Measurements from ENCODE around the gene NAV3. TPM values are rescaled to one million over a fixed set of nuclear protein-coding genes. Genes with fewer than 3 reads are reported as not detected.

Gene NAV3
- total and polyA plus RNA-seq, 4 donors: 0.25 to 40.3 (median 3.9) TPM

- Histone ChIP-seq H3K27ac (ENCODE audit: low read depth in 1 of 2, low read length in 2 of 2) (no peak overlapping the region), H3K36me3 (ENCODE audit: control insufficient read depth in 1 of 2, insufficient read depth in 2 of 2, low read length in 1 of 2) (no peaks in the 10 kb centered on the region), H3K4me3 (ENCODE audit: low read length in 2 of 2) (no peak overlapping the region), H3K4me1 (ENCODE audit: control insufficient read depth in 1 of 2, insufficient read depth in 2 of 2, low read length in 2 of 2) (no peaks in the 10 kb centered on the region), H3K27me3 (ENCODE audit: control insufficient read depth in 1 of 2, insufficient read depth in 2 of 2, low read length in 1 of 2) (no peaks in the 10 kb centered on the region), H3K9me3 (ENCODE audit: control insufficient read depth, low read length) (no peaks in the 10 kb centered on the region)
- ATAC-seq (ENCODE audit: low FRiP score) (no peak), DNase-seq (no peak)
- intact Hi-C loops (cut with DNase I): no loop called here
- WGBS, 2 donors: 97 to 98% methylated on average over 7 of the region's 7 CpGs
Measured at GRCh38 chr12:78260976-78261375, 430.3 kb downstream of the NAV3 start.

DNA sequence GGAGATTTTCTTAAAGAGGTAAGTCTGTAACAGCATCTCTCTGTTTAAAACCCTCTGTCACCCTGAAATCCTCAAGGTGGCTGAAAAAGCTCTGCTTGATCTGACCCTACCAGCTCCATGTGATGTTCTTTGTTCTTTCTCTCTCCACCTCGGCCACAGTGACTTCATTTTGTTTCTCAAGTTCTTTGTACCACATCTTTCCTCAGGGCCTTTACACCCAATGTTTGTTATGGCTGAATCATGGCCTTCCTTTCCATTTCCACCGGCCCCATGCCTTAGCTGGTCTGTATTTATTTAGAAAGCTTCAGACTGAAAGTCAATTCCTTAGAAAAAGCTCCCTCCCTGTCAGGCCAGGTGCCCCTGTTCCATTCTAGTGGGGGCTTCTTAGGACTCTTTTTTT is 431.2 kb downstream of the NAV3 start:
- intact Hi-C loops (cut with DNase I): no loop called here
- no peak overlapping the region for H3K4me3 ChIP-seq (ENCODE audit: low read length in 2 of 2)
- no peaks in the 10 kb centered on the region for H3K27me3 ChIP-seq (ENCODE audit: control insufficient read depth in 1 of 2, insufficient read depth in 2 of 2, low read length in 1 of 2)
- WGBS, 2 donors: 53% methylated on average over 2 of the region's 2 CpGs
- H3K36me3 ChIP-seq (ENCODE audit: control insufficient read depth in 1 of 2, insufficient read depth in 2 of 2, low read length in 1 of 2): no peaks in the 10 kb centered on the region
- no peaks in the 10 kb centered on the region for H3K9me3 ChIP-seq (ENCODE audit: control insufficient read depth, low read length)
- H3K27ac ChIP-seq (ENCODE audit: low read depth in 1 of 2, low read length in 2 of 2): no peak overlapping the region
- no peak for ATAC-seq (ENCODE audit: low FRiP score)
- no peaks in the 10 kb centered on the region for H3K4me1 ChIP-seq (ENCODE audit: control insufficient read depth in 1 of 2, insufficient read depth in 2 of 2, low read length in 2 of 2)
- DNase-seq: no peak

Data from aorta (tissue), 5 donors.